Gastroesophageal sphincter (tissue), 3 donors: Measurements from ENCODE around the gene B3GNT9.

Source experiments
- EP300 ChIP-seq: sonication (generic); formaldehyde crosslinking; IDR thresholded peaks from one replicate; pipeline ENCODE4 v1.6.1; 2017; ENCODE audit warnings: antibody characterized with exemption, mild to moderate bottlenecking
- POLR2A ChIP-seq, 2 donors: fragments of 450-650 bp; IDR thresholded peaks; one replicate each; pipeline ENCODE4 v1.6.1; 2017; ENCODE audit warnings: antibody characterized with exemption in 2 of 2, mild to moderate bottlenecking in 2 of 2, moderate library complexity in 1 of 2
- POLR2AphosphoS5 ChIP-seq: sonication (generic); formaldehyde crosslinking; IDR thresholded peaks from one replicate; pipeline ENCODE4 v1.6.1; 2017; ENCODE audit warnings: antibody characterized with exemption
- TF ChIP-seq, protein P1 (sequence below), 4 experiments: fragments of 200-600 bp in 2 of 4; fragments of 450-650 bp in 2 of 4; sonication (generic) in 1 of 4; IDR thresholded peaks; one replicate each; pipeline ENCODE4 v1.5.1; 2017 to 2019; ENCODE audit warnings: antibody characterized with exemption in 4 of 4, mild to moderate bottlenecking in 2 of 4, moderate library complexity in 2 of 4

DNA sequence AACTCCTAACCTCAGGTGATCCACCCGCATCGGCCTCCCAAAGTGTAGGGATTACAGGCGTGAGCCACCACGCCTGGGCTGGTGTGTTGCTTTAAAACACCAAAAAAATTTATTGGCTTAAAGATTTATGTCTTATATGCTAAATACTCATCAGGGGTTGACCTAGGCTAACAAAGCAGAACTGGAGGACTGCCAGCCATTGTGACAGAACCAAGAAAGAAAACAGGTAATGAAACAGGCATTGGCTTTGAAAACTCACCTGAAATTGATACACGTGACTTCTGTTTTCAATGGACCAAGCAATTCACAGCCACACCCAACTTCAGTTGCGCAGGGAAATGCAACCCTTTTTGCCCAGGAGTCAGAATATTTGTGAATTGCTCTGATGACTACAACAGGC is 46.0 kb downstream of the B3GNT9 start:
- TF ChIP-seq POLR2A (IDR thresholded peaks at IDR 0.05): no peak
- TF ChIP-seq, protein P1, sequence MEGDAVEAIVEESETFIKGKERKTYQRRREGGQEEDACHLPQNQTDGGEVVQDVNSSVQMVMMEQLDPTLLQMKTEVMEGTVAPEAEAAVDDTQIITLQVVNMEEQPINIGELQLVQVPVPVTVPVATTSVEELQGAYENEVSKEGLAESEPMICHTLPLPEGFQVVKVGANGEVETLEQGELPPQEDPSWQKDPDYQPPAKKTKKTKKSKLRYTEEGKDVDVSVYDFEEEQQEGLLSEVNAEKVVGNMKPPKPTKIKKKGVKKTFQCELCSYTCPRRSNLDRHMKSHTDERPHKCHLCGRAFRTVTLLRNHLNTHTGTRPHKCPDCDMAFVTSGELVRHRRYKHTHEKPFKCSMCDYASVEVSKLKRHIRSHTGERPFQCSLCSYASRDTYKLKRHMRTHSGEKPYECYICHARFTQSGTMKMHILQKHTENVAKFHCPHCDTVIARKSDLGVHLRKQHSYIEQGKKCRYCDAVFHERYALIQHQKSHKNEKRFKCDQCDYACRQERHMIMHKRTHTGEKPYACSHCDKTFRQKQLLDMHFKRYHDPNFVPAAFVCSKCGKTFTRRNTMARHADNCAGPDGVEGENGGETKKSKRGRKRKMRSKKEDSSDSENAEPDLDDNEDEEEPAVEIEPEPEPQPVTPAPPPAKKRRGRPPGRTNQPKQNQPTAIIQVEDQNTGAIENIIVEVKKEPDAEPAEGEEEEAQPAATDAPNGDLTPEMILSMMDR (IDR thresholded peaks at IDR 0.05): no peak
- TF ChIP-seq EP300: no peak
- TF ChIP-seq POLR2AphosphoS5: no peak
